Adipocyte (in vitro differentiated cells): ENCODE data around the gene DDX17.

Experiments used
- DNase-seq: peaks from one replicate; pipeline ENCODE4 v3.0.0-alpha.2; 2015; ENCODE audit warnings: low read depth
- H3K27me3 ChIP-seq: replicated peaks from 2 replicates; pipeline ENCODE4 v1.7.0; 2013; ENCODE audit warnings: mild to moderate bottlenecking, low read length, moderate library complexity; ENCODE audit not compliant: control insufficient read depth, insufficient read depth
- H3K36me3 ChIP-seq: 2 replicates; pipeline ENCODE4 v1.7.0; 2013; ENCODE audit warnings: low read length, mild to moderate bottlenecking, moderate library complexity; ENCODE audit not compliant: control insufficient read depth, insufficient read depth, severe bottlenecking
- H3K4me1 ChIP-seq: 2 replicates; pipeline ENCODE4 v1.7.0; 2013; ENCODE audit warnings: mild to moderate bottlenecking, low read length, moderate library complexity; ENCODE audit not compliant: control insufficient read depth, insufficient read depth
- H3K4me3 ChIP-seq: 2 replicates; pipeline ENCODE4 v1.7.0; 2013; ENCODE audit warnings: mild to moderate bottlenecking, low read length, moderate library complexity
- H3K9ac ChIP-seq: 2 replicates; pipeline ENCODE4 v1.7.0; 2013; ENCODE audit warnings: mild to moderate bottlenecking, low read length, moderate library complexity
- H3K9me3 ChIP-seq: 2 replicates; pipeline ENCODE4 v1.7.0; 2013; ENCODE audit warnings: mild to moderate bottlenecking, low read length, moderate library complexity; ENCODE audit not compliant: control insufficient read depth

DDX17 gene

DNA sequence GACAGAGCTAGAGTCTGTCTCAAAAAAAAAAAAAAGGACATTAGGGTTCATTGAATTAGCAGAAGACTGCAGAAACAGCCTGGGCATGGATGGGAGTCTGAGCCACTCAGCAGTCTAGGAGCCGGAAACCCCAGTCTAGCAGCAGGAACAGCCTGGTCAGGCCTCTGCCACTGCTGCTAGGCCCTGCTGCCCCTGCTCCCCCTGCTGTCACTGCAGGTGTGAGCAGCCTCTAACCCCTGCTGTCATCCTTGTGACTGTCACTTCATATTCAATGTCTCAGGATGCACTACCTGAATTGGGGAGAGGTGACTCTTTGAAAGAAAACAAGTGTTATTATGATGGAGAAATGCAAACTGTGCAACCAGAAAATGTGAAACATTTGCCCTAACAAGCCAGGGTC is 7.0 kb upstream of the DDX17 start:
- Histone ChIP-seq H3K4me1 (no peaks in the 10 kb centered on the region), H3K36me3 (no peaks in the 10 kb centered on the region), H3K9ac (no peak overlapping the region), H3K9me3 (no peaks in the 10 kb centered on the region), H3K27me3 (no peaks in the 10 kb centered on the region), H3K4me3 (no peak overlapping the region)
- no peak for DNase-seq

DNA sequence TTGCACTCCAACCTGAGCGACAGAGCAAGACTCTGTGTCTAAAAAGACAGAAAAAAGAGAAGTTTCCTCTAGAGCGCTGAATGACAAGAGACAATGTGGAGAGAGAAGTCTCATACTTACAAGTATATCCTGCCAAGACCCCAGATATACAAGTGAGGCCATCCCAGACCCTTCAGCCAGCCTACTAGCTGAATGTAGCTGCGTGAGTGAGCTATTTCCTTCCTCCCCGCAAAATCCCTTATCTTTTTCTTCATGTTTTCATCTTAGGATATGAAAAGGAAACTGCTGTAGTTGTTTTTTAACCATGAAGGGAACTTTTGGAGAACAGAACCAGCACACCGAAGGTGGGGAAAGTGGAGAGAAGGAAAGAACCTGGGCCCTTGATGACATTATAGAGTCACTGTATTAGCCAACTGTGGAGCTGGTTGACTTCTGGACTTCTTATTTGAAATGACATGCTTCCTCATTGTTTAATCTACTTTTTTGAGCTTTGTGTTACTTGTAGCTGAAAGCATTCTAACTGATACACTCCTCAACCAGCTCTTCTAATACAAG is 4.4 kb upstream of the DDX17 start:
- no peak overlapping the region for H3K9ac ChIP-seq
- DNase-seq, result no peak
- H3K4me3 ChIP-seq, result no peak overlapping the region
- no peaks in the 10 kb centered on the region for H3K36me3 ChIP-seq
- no peaks in the 10 kb centered on the region for H3K27me3 ChIP-seq
- H3K4me1 ChIP-seq, result peaks cover 7% of the 10 kb centered on the region
- no peaks in the 10 kb centered on the region for H3K9me3 ChIP-seq

DNA sequence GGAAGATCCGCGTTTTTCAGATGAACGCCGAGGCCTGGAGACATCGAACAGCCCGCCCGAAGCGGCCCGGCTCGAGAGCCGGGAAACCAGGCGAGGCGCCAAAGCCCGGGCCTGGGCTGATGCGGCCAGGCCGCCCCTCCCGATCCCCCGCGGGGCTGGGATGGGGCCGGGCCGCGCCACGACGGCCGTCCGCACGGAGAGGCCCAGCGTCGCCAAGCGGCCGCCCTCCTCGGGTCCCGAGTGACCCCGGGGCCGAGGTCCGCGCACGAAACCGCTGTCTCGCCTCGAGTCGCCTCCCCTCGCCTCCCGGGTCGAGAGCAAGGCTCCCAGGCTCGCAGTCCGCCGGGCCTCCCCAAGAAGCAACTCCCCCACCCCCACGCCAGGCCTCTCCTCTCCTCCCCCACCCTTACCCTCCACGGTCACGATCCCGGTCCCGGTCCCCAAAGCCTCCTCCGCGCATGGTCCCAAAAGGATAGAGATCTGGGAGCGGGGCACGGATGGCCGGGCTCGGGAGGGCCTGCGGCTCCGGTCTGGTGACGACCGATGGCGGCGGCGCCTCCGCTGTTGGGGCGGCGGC is 482 bp downstream of the DDX17 start:
- H3K27me3 ChIP-seq, result no peaks in the 10 kb centered on the region
- H3K9me3 ChIP-seq, result no peaks in the 10 kb centered on the region
- DNase-seq, result peak; percentile 88

DNA sequence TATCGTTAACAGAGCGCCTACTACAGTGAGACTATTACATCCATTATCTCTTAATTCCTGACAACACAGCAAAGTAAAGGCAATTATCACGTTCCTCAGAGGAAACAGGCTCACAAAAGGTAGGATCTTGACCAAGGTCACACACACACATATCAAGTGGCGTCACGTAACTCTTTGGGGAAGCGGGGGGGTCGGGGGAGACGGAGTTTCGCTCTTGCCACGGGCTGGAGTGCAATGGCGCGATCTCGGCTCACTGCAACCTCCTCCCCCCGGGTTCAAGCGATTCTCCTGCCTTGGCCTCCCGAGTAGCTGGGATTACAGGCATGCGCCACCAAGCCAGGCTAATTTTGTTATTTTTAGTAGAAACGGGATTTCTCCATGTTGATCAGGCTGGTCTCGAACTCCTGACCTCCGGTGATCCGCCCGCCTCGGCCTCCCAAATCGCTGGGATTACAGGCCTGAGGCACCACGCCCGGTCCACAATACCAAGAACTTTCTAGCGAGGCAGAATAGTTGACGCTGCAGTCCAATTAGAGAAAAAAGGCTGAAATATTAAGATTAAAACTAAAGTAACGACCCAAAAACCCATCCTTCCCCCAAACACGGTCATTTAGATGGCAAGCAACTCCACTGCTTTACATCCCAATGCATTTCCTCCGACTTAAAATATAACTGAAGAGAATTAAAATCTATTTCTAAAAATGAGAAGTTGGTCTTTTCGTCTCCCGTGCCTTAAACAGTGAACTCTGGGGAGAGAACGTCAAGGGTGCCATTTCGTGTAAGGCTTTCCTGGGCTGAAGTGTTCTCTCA is 1.2 kb downstream of the DDX17 start:
- peak; percentile 69 for DNase-seq
- Histone ChIP-seq H3K9me3 (no peaks in the 10 kb centered on the region), H3K4me3 (peak overlapping the region; percentile 92), H3K4me1 (peaks cover 41% of the 10 kb centered on the region), H3K27me3 (no peaks in the 10 kb centered on the region), H3K9ac (peak overlapping the region; percentile 100), H3K36me3 (peaks cover 20% of the 10 kb centered on the region)

More for the DNA sequence above, 482 bp downstream of the DDX17 start:
- H3K4me3 ChIP-seq, result peak overlapping the region; percentile 92
- H3K9ac ChIP-seq, result peak overlapping the region; percentile 100
- peaks cover 41% of the 10 kb centered on the region for H3K4me1 ChIP-seq
- H3K36me3 ChIP-seq, result peaks cover 15% of the 10 kb centered on the region

DNA sequence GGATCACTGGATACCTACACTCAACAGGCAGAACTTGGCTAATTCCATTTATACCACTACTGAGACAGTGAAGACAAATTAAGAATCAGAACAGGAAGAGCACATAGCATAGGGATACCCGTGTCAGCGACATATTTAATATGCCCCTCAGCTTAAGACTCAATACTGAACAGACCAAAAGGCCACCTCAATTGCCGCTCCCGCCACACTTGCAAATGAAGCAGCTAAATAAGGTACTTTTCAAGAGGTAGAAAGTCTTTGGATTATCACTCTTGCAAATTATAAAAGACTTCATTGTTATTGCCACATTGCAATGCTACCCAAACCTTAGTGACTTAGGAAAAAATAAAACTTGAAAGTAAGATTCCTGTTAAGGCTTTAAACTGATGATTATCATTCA is 3.1 kb downstream of the DDX17 start:
- H3K27me3 ChIP-seq, result no peaks in the 10 kb centered on the region
- H3K4me3 ChIP-seq, result peak overlapping the region; percentile 92
- DNase-seq, result no peak
- H3K36me3 ChIP-seq, result peaks cover 39% of the 10 kb centered on the region
- H3K9ac ChIP-seq, result peak overlapping the region; percentile 100
- no peaks in the 10 kb centered on the region for H3K9me3 ChIP-seq
- peaks cover 41% of the 10 kb centered on the region for H3K4me1 ChIP-seq

DNA sequence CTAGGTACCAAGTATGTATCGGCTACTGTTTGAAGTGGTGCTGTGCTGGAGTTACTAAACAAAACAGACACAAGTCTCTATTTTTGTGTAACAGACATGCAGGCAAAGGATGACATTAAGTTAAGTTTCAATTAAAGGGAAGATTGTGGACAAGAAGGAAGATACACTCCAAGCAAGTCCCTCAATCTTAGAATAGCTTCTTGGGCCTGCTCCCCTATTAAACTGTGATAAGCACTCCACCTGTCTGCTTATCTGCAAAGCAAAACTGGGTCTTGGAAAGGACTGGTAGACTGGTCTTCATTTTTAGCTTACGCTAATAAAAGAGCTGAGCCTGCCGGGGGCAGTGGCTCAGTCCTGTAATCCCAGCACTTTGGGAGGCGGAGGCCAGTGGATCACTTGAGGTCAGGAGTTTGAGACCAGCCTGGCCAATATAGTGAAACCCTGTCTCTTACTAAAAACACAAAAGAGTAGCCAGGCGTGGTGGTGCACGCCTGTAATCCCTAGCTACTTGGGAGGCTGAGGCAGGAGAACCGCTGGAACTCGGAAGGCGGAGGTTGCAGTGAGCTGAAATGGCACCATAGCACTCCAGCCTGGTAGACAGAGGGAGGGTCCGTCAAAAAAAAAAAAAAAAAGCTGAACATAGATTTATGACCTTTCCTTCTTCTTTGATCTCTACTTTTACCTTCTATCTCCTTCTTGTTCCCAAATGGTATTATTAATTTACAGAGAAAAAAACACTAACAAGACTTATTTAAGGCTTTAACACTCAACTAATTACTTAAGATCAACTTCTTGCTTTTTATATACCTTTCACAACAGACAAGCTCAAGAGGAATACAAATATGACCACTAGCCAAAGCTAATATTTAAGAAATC is 4.1 kb downstream of the DDX17 start:
- Histone ChIP-seq H3K4me3 (peak overlapping the region; percentile 92), H3K9me3 (no peaks in the 10 kb centered on the region), H3K36me3 (peaks cover 49% of the 10 kb centered on the region), H3K4me1 (peaks cover 39% of the 10 kb centered on the region), H3K9ac (peak overlapping the region; percentile 100), H3K27me3 (no peaks in the 10 kb centered on the region)
- DNase-seq, result no peak

DNA sequence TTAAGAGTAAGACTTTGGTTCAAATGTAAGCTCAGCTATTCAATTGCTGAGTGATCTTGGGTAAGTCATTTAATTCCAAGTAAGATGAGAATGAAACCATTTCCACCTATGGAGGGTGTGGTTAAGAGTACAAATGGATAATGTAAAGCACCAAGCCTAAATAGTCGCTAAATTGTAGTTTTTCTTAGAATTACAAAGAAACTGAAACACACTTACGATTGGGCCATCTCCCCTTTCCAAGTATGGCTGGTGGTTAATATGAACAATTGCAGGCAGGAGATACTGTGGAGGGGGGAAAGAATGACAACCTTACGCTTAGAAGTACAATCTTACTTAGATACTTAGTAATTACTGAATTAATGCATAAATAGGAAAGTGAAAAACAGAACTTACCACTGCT is 8.2 kb downstream of the DDX17 start:
- Histone ChIP-seq H3K36me3 (peaks cover 87% of the 10 kb centered on the region), H3K9ac (no peak overlapping the region), H3K9me3 (no peaks in the 10 kb centered on the region), H3K4me3 (no peak overlapping the region), H3K4me1 (peaks cover 42% of the 10 kb centered on the region), H3K27me3 (no peaks in the 10 kb centered on the region)
- no peak for DNase-seq

DNA sequence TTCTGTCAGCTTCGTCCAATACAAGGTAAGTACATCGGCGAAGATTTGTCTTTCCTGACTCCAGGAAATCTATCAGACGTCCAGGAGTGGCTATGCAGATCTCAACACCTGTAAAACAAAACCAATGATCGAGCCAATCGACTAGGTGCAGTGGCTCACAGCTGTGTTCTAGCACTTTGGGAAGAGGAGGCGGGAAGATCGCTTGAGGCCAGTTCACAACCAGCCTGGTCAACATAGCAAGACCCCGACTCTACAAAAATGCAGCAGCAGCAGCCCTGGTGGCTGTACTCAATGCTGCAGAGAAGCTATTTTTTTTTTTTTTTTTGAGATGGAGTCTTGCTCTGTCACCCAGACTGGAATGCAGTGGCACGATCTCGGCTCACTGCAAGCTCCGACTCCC is 11.2 kb downstream of the DDX17 start:
- H3K36me3 ChIP-seq, result peaks cover 100% of the 10 kb centered on the region
- H3K4me3 ChIP-seq, result no peak overlapping the region
- DNase-seq, result no peak
- no peaks in the 10 kb centered on the region for H3K27me3 ChIP-seq
- peaks cover 49% of the 10 kb centered on the region for H3K4me1 ChIP-seq
- no peaks in the 10 kb centered on the region for H3K9me3 ChIP-seq
- no peak overlapping the region for H3K9ac ChIP-seq

DNA sequence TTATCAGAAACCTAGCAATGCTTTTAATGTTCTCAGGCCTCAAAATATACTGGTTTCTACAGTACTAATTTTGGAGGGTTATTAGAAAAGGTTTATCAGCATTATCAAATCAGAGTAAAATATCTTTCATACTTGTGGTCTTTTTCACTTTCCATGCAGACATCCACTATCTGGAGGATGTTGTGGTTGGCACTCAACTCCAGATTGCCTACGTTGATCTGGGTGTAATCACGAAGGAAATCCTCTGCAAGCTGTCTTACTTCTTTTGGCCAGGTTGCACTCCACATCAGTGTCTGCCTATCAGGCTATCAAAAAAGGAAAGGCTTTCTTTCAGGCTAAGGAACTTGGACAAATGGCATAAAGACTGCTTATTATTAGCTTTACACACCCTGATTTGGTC is 11.6 kb downstream of the DDX17 start:
- H3K9ac ChIP-seq, result no peak overlapping the region
- H3K36me3 ChIP-seq, result peaks cover 100% of the 10 kb centered on the region
- no peak for DNase-seq

DNA sequence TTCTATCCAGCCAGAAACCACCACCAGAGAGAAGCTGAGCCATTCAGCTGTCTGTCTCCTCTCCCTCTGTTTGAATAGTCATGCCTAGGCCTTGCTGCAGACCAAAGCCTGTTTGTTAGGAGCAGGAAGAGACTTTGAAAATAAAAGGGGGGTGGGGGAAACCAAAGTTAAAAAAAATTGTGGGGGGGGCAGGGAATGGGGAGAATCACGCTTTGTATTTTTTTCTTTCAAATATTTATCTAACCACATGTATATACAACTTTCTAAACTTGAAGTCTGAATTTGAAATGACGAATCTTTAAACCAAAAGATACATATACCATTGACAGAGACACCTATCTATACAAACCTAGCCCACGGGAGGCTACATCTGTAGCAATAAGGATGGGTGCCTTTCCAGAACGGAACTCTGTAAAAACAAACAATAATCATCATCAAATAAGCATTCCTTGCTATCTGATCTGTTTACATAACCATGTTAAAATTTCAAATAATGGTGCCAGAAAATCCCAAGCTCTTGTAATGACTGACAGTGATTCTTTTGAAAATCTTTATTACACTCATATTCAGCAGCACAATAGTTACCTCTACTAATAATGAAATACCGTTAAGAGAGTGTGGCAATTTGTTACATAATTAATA is 14.3 kb downstream of the DDX17 start:
- no peaks in the 10 kb centered on the region for H3K9me3 ChIP-seq
- no peak overlapping the region for H3K9ac ChIP-seq
- no peak overlapping the region for H3K4me3 ChIP-seq
- no peak for DNase-seq
- H3K4me1 ChIP-seq, result peaks cover 55% of the 10 kb centered on the region
- peaks cover 100% of the 10 kb centered on the region for H3K36me3 ChIP-seq
- no peaks in the 10 kb centered on the region for H3K27me3 ChIP-seq

More for the DNA sequence above, 11.6 kb downstream of the DDX17 start:
- H3K27me3 ChIP-seq, result no peaks in the 10 kb centered on the region
- H3K4me1 ChIP-seq, result peaks cover 53% of the 10 kb centered on the region
- no peaks in the 10 kb centered on the region for H3K9me3 ChIP-seq
- no peak overlapping the region for H3K4me3 ChIP-seq
